Hepatocyte (in vitro differentiated cells): ENCODE data around the gene RUNX3. TPM values are rescaled to one million over a fixed set of nuclear protein-coding genes. Genes with fewer than 3 reads are reported as not detected.

Experiments used
- DNase-seq: peaks from one replicate; pipeline ENCODE4 v3.0.0-alpha.2; 2016; ENCODE audit warnings: low spot score
- H2AFZ ChIP-seq: fragments of 200-600 bp; sonication (generic); 2 replicates; pipeline ENCODE4 v1.6.0; 2016; ENCODE audit warnings: antibody characterized with exemption, mild to moderate bottlenecking
- H3K27ac ChIP-seq: fragments of 200-600 bp; sonication (generic); 2 replicates; pipeline ENCODE4 v1.5.1; 2016; ENCODE audit warnings: mild to moderate bottlenecking
- H3K27me3 ChIP-seq: fragments of 200-600 bp; sonication (generic); 2 replicates; pipeline ENCODE4 v1.6.1; 2016
- H3K36me3 ChIP-seq: fragments of 200-600 bp; sonication (generic); replicated peaks from 2 replicates; pipeline ENCODE4 v1.5.1; 2016; ENCODE audit warnings: low read depth; ENCODE audit not compliant: insufficient read depth
- H3K4me1 ChIP-seq: fragments of 200-600 bp; sonication (generic); 2 replicates; pipeline ENCODE4 v1.5.1; 2016; ENCODE audit warnings: mild to moderate bottlenecking, moderate library complexity; ENCODE audit not compliant: insufficient read depth
- H3K4me2 ChIP-seq: fragments of 200-600 bp; sonication (generic); 2 replicates; pipeline ENCODE4 v1.6.0; 2016
- H3K4me3 ChIP-seq: fragments of 200-600 bp; sonication (generic); 2 replicates; pipeline ENCODE4 v1.5.1; 2016; ENCODE audit warnings: mild to moderate bottlenecking
- H3K79me2 ChIP-seq: fragments of 200-600 bp; sonication (generic); 2 replicates; pipeline ENCODE4 v1.6.0; 2017; ENCODE audit warnings: mild to moderate bottlenecking
- H3K9me2 ChIP-seq: fragments of 200-600 bp; sonication (generic); replicated peaks from 2 replicates; pipeline ENCODE4 v1.6.0; 2017; ENCODE audit warnings: mild to moderate bottlenecking; ENCODE audit not compliant: insufficient read depth
- H3K9me3 ChIP-seq: fragments of 200-600 bp; sonication (generic); 2 replicates; pipeline ENCODE4 v1.5.1; 2016; ENCODE audit warnings: low read depth, mild to moderate bottlenecking
- H4K20me1 ChIP-seq: fragments of 200-600 bp; sonication (generic); 2 replicates; pipeline ENCODE4 v1.6.0; 2016; ENCODE audit warnings: mild to moderate bottlenecking; ENCODE audit not compliant: insufficient read depth, poor library complexity, severe bottlenecking
- CTCF ChIP-seq: fragments of 200-600 bp; sonication (generic); IDR thresholded peaks from 2 replicates; pipeline ENCODE4 v1.5.1; 2016; ENCODE audit warnings: antibody characterized with exemption, mild to moderate bottlenecking; ENCODE audit not compliant: poor library complexity
- EZH2 ChIP-seq: fragments of 200-600 bp; sonication (generic); IDR thresholded peaks from 2 replicates; pipeline ENCODE4 v1.6.1; 2016; ENCODE audit warnings: antibody characterized with exemption, mild to moderate bottlenecking, borderline replicate concordance
- EZH2phosphoT487 ChIP-seq: fragments of 200-600 bp; sonication (generic); IDR thresholded peaks from one replicate; pipeline ENCODE4 v1.6.1; 2018; ENCODE audit warnings: antibody characterized with exemption, mild to moderate bottlenecking, low read depth, moderate library complexity; ENCODE audit not compliant: unreplicated experiment, severe bottlenecking
- WGBS: methylation state at CpG from one replicate; pipeline ENCODE4 v1.1.6; 2016; ENCODE audit warnings: low lambda C conversion rate; ENCODE audit errors: missing lambda C conversion rate; 5-methylcytosine and 5-hydroxymethylcytosine counted together
- polyA plus RNA-seq: library from polyadenylated mRNA; unstranded; fragments of >200 nt; fragmentation: Nextera tagmentation; extraction: Ambion mirVana; gene quantifications from 2 replicates; pipeline ENCODE4 v1.2.1, GENCODE V29; 2016
- total RNA-seq: library from RNA; depleted of rRNA; stranded (reverse); fragments of >200 nt; gene quantifications from 2 replicates; pipeline ENCODE4 v1.2.3, GENCODE V29; 2014

RUNX3 gene
- total and polyA plus RNA-seq, 2 experiments from 2014 or later = 0.13 to 0.16 TPM

GRCh38 chr1:24913616-24914225 is 16.4 kb downstream of the RUNX3 start:
- Histone ChIP-seq H3K9me3 (no peaks in the 10 kb centered on the region), H3K27me3 (no peaks in the 10 kb centered on the region), H3K27ac (no peak overlapping the region), H2AFZ (no peak overlapping the region), H3K36me3 (no peaks in the 10 kb centered on the region), H4K20me1 (no peaks in the 10 kb centered on the region), H3K79me2 (no peaks in the 10 kb centered on the region), H3K4me3 (no peak overlapping the region), H3K4me1 (peaks cover 12% of the 10 kb centered on the region), H3K9me2 (no peaks in the 10 kb centered on the region), H3K4me2 (peak overlapping the region; percentile 42)
- WGBS = 87% methylated on average over 10 of the region's 10 CpGs
- DNase-seq = no peak
- TF ChIP-seq CTCF (no peak), EZH2 (no peak), EZH2phosphoT487 (no peak)

GRCh38 chr1:24913274-24913604 is 16.8 kb downstream of the RUNX3 start:
- TF ChIP-seq EZH2phosphoT487 (no peak), CTCF (no peak), EZH2 (no peak)
- Histone ChIP-seq H3K4me3 (no peak overlapping the region), H3K4me1 (peaks cover 12% of the 10 kb centered on the region), H3K4me2 (no peak overlapping the region), H3K79me2 (no peaks in the 10 kb centered on the region), H4K20me1 (no peaks in the 10 kb centered on the region), H2AFZ (no peak overlapping the region), H3K9me3 (no peaks in the 10 kb centered on the region), H3K27me3 (no peaks in the 10 kb centered on the region), H3K36me3 (no peaks in the 10 kb centered on the region), H3K9me2 (no peaks in the 10 kb centered on the region), H3K27ac (no peak overlapping the region)
- WGBS = 83% methylated on average over 2 of the region's 2 CpGs
- DNase-seq = no peak

GRCh38 chr1:24912376-24913273 is 17.5 kb downstream of the RUNX3 start:
- Histone ChIP-seq H3K9me3 (no peaks in the 10 kb centered on the region), H4K20me1 (no peaks in the 10 kb centered on the region), H3K4me2 (no peak overlapping the region), H3K4me3 (no peak overlapping the region), H2AFZ (no peak overlapping the region), H3K4me1 (peaks cover 12% of the 10 kb centered on the region), H3K9me2 (no peaks in the 10 kb centered on the region), H3K79me2 (no peaks in the 10 kb centered on the region), H3K27me3 (no peaks in the 10 kb centered on the region), H3K36me3 (no peaks in the 10 kb centered on the region), H3K27ac (no peak overlapping the region)
- TF ChIP-seq CTCF = no peak
- TF ChIP-seq EZH2 = no peak
- TF ChIP-seq EZH2phosphoT487 = no peak
- 75% methylated on average over 13 of the region's 13 CpGs for WGBS
- no peak for DNase-seq
